ENCODE measurements around the gene CLDN12.

The CLDN12 gene

GRCh38 chr7:90403174-90404113, at the start of gene CLDN12:
TSS of gene CLDN12 (plus strand) at chr7:90403461. CDS start at chr7:90412677, 9,216 bp downstream.
- DNase-seq, result peak; percentile 89

GRCh38 chr7:90383422-90383821, 19.8 kb upstream of the CLDN12 start:
- no peak for DNase-seq

DNA sequence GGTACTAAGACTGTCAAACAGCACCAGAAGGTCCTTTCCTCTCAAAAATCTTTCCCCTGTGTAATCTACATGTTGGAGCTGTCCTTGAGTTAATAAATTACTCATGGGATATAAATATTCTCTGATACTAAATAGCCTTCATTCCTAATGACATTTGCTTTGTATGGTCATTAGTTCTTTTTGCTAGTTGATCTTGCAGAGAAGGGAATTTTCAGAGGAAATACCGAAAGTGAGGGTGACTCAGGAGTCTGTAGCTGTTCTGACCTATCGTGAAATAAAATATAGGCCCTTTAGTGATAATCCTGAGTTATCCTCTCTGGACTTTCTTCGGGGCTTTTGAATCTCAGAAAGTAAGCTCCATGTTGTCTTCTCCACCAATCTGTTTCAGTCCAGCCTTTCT, 19.4 kb upstream of the CLDN12 start:
- no peak for DNase-seq

DNA sequence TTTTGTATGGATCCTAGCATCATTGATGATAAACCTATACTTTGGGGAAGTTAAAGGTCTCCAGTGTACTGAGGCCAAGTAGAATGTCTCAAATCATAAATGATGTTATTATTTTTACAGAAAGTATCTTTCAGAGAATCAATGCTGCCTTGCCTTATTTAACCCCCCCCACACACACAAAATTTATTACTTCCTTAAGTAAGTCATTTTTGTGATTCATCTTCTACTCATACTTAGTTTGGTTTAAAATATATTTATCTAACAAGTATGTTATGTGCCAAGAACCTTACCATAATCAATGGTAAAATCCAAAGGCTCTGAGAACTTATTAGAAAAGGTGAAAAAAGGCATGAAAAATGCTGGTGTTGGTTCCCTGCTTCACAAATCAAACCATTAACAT, 18.8 kb upstream of the CLDN12 start:
- DNase-seq, result no peak

GRCh38 chr7:90387470-90388240, 15.6 kb upstream of the CLDN12 start:
- no peak for DNase-seq

GRCh38 chr7:90390926-90391325, 12.3 kb upstream of the CLDN12 start:
- no peak for DNase-seq

DNA sequence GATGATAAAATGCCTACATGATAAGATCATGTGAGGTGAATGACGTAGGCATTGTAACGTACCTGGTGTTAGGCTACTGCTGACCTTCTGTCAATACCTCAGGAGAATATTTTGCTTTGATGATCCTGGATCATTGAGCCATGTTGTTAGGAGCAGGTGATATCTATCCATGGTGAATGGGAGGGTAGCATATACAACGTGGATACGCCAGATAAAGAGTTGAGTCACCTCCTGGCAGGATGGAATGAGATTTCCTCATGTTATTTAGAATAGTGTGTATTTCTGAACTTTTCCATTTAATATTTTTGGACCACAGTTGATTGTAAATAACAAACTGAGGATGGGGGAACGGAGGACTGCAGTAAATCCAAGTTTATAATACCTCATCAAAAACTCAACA, 11.8 kb upstream of the CLDN12 start:
- no peak for DNase-seq

GRCh38 chr7:90396420-90396819, 6.8 kb upstream of the CLDN12 start:
- no peak for DNase-seq

- DNase-seq, result no peak
These were observed 1.3 kb upstream of the CLDN12 start for GRCh38 chr7:90401989-90402388.

DNA sequence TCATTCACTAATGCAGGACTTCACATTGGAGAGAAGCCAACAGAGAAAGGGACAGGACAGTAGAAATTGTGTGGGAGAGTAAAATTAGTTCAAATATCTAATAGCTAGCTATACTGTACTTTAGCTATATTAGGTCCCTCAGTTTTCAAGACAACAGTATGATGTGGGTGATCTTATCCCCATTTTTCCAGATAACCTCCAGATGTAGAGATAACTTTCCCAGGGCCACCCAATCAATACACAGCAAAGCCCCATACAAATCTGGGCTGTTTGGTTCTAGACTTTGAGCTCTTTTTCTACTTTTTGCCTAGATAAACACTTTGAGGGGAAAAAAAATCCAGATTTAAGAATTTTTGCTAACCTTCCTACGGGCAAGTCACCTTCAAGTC, 482 bp upstream of the CLDN12 start:
- DNase-seq, result no peak

- DNase-seq, result no peak
These were observed 1.5 kb downstream of the CLDN12 start for GRCh38 chr7:90404777-90405176.

GRCh38 chr7:90407484-90407821, 4.2 kb downstream of the CLDN12 start:
- no peak for DNase-seq

DNA sequence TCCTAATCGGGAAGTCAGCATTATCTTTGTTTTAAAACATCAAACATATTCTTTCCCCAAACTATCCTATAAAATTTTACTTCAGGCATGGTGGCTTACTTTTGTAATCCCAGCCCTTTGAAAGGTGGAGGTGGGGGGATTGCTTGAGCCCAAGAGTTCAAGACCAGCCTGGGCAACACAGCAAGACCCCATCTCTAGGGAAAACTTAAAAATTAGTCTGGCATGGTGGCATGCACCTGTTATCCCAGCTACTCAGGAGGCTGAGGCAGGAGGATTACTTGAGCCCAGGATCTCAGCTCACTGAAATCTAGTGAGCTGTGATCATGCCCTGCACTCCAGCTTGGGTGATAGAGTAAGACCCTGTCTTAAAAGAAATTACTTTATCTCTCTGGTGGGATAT, 4.9 kb downstream of the CLDN12 start:
- DNase-seq, result no peak

DNA sequence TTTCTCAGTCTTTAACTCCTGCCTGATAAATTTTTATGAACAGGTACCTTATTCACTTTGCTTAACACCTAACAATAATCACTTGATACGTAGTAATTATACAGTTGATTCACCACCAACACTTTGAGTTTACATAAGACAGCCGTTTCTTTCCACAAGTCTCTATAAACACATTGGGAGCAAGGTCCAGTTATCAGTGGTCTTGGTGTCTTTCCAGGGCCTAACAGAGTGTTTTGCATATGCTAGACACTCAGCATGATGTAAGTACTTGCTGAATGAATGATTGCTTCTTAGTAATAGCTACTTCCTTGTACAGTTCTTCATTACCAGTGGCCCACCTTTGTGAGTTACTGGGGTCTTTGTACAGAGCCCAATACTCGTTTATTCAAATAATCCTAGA, 6.4 kb downstream of the CLDN12 start:
- DNase-seq, result no peak

DNA sequence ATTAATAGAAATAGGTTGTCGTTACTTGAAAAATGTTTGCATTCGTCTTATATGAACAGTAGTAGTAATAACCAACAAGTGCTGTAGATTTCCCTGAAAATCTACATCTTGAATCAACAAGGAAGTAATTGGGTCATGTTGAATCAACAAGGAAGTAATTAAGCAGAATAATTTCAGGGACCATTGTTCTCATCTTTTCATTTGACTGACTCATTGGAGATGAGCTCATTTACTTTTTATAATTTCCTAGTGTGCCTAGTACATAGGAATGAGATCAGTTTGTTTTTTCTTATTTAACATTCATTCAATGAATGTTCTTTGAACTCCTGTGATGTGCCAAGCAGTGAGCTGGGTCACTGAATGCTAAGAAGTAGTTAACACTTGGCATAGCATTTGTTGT, 8.2 kb downstream of the CLDN12 start:
- DNase-seq, result no peak

DNA sequence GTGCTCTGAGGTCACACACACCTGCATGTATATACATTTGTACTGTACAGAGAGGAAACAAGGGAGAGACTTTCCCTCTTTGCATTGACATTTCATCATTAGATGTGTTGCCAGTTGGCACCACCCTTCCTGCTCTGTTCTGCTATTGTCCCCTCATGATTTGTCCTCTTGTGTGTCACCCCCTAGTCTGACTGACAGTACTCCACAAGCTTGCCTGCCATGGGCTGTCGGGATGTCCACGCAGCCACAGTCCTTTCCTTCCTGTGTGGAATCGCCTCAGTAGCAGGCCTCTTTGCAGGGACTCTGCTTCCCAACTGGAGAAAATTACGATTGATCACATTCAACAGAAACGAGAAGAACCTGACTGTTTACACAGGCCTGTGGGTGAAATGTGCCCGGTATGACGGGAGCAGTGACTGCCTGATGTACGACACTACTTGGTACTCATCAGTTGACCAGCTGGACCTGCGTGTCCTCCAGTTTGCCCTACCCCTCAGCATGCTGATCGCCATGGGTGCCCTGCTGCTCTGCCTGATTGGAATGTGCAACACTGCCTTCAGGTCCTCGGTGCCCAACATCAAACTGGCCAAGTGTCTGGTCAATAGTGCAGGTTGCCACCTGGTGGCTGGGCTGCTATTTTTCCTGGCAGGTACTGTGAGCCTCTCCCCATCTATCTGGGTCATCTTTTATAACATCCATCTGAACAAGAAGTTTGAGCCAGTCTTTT, 9.4 kb downstream of the CLDN12 start:
- no peak for DNase-seq

DNA sequence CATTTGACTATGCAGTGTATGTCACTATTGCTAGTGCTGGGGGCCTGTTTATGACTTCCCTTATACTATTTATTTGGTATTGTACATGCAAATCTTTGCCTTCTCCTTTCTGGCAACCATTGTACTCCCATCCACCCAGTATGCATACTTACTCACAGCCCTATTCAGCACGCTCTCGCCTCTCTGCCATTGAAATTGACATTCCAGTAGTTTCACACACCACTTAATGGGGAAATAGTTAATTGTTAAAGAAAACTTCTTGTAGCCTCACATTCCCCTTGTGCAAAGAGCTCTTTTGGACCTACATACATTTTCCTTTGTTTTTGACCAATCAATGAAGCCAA, 9.9 kb downstream of the CLDN12 start:
- no peak for DNase-seq

- no peak for DNase-seq
These were observed 18.4 kb downstream of the CLDN12 start for GRCh38 chr7:90421651-90422050.

DNA sequence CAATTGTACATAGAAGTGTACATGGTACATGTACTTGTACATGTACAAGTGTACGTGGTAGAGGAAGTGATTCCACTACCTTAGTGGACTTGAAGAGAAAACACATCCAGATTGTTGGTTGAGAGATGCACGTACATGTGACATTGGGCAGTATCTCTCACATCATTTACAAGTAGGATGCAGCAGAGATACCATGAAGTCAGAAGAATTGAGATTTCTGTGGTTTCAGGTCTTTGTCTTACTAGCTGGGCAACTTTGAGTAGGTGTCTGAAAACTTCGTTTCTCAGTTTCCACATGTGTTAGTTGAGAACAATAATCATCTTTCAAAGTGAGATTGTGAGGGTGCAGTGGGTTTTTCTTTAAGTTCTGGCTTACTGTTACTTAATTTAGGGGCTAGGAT, 21.5 kb downstream of the CLDN12 start:
- DNase-seq, result no peak

- DNase-seq, result no peak
These were observed 22.1 kb downstream of the CLDN12 start for GRCh38 chr7:90425376-90425775.

DNA sequence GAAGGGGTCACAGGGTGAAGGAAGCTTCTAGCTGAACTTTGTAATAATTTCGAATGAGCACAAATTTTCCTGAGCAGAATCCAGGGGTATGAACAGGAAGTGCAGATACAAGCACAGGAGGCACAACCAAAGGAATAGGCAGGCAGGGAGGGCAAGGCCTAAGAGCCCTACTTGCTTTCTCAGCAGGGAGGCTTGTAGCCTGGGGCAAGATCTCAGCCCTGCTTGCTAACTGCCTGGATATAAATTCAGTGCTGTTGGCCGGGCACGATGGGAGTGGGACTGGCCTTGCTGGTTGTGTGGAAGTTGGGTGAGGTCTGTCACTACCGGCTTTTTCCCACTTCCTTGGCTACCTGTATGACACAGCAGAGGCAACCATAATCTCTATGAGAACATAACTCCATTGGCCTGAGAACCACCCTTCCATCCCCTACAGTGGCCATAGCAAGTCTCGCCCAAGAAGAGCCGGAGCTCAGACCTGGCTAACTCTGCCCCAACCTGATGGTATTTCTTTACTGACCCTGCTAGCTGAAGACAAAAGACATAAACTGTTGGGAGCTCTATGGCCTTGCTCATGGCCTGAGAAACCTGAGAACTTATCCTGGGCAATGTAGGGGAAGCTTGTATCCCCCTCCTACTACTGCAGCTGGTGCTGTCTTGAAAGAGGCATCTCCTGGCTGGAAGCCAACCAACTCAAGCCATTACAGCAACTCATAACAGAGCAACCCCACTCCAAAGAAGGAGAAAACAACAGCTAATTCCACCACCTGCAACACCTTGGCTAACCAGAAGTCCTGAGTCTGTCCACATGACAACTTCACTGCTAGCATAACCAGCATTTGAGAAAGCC, 27.6 kb downstream of the CLDN12 start:
- no peak for DNase-seq

GRCh38 chr7:90432752-90433151, 29.5 kb downstream of the CLDN12 start:
- no peak for DNase-seq

GRCh38 chr7:90433221-90433620, 30.0 kb downstream of the CLDN12 start:
- DNase-seq, result no peak

Measured in left hindlimb (tissue), 1 donor.